Stimulated activated CD4-positive, alpha-beta T cell treated with anti-CD3 and anti-CD28 coated beads, Interleukin-12 subunit alpha, Interleukin-12 subunit beta, amount 100 ng/mL, for 24 hours (primary cell): ENCODE measurements around the gene FCHSD1.

Experiments
- DNase-seq, 2 experiments: peaks; one replicate each; pipeline ENCODE4 v3.0.0-alpha.2; 2020; ENCODE audit warnings: low read depth in 2 of 2

The FCHSD1 gene

GRCh38 chr5:141650851-141651727 is at the start of gene FCHSD1:
Gene FCHSD1 (minus strand): TSS chr5:141651418. CDS start chr5:141651368, 50 bp downstream.
- peak; percentile 68 to 77 for DNase-seq

- DNase-seq: no peak
Measured at GRCh38 chr5:141697586-141697985, 46.4 kb upstream of the FCHSD1 start.

- no peak for DNase-seq
Measured at GRCh38 chr5:141696431-141696830, 45.2 kb upstream of the FCHSD1 start.

GRCh38 chr5:141695627-141696215 is 44.5 kb upstream of the FCHSD1 start:
- no peak for DNase-seq

- no peak for DNase-seq
Measured at GRCh38 chr5:141694479-141694878, 43.3 kb upstream of the FCHSD1 start.

GRCh38 chr5:141692919-141693725 is 41.9 kb upstream of the FCHSD1 start:
- DNase-seq: peak; percentile 62 to 75

- DNase-seq: no peak
Measured at GRCh38 chr5:141692533-141692888, 41.3 kb upstream of the FCHSD1 start.

- DNase-seq: peak; percentile 81 to 89
Measured at GRCh38 chr5:141691867-141692532, 40.8 kb upstream of the FCHSD1 start.

- no peak for DNase-seq
Measured at GRCh38 chr5:141691286-141691866, 40.2 kb upstream of the FCHSD1 start.

GRCh38 chr5:141686648-141687416 is 35.6 kb upstream of the FCHSD1 start:
- DNase-seq: no peak

- no peak for DNase-seq
Measured at GRCh38 chr5:141685591-141685990, 34.4 kb upstream of the FCHSD1 start.

- no peak for DNase-seq
Measured at GRCh38 chr5:141683596-141684141, 32.5 kb upstream of the FCHSD1 start.

GRCh38 chr5:141681695-141682641 is 30.8 kb upstream of the FCHSD1 start, which contains the start of gene ARAP3:
Gene ARAP3 (minus strand): TSS chr5:141682230. CDS start chr5:141680486, 1,744 bp downstream.
- peak in 1 of 2 experiments; percentile 32 for DNase-seq

GRCh38 chr5:141681295-141681694 is 30.1 kb upstream of the FCHSD1 start:
- DNase-seq: no peak

- DNase-seq: no peak
Measured at GRCh38 chr5:141680751-141681201, 29.6 kb upstream of the FCHSD1 start.

GRCh38 chr5:141680178-141680577 is 29.0 kb upstream of the FCHSD1 start:
- no peak for DNase-seq

GRCh38 chr5:141677415-141677814 is 26.2 kb upstream of the FCHSD1 start:
- no peak for DNase-seq

GRCh38 chr5:141675672-141676071 is 24.5 kb upstream of the FCHSD1 start:
- DNase-seq: no peak

GRCh38 chr5:141674747-141675146 is 23.5 kb upstream of the FCHSD1 start:
- DNase-seq: no peak
